Measurements from ENCODE around the gene TMEM86A.

TMEM86A gene

DNA sequence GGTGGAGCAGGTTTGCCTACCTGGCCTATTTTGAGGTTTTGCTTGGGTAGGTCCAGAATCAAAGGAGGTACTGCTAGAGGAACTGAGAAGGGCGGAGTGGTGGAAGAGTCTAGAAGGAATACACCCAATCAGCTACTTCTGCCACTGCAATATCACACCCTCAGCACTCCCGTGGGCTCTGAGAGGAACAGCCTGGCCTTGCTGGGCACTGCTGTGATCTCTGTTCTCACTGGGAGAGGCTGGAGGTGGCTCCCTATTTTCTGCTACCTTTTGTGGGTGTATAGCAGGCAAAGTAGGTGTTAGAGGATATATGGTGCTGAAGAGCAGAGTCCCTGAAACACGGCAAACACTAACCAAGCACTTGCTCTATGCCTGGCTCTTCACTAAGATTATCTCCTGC lies 52.4 kb downstream of the TMEM86A start:
- no peak overlapping the region for H3K27ac ChIP-seq
- TF ChIP-seq, protein P1, sequence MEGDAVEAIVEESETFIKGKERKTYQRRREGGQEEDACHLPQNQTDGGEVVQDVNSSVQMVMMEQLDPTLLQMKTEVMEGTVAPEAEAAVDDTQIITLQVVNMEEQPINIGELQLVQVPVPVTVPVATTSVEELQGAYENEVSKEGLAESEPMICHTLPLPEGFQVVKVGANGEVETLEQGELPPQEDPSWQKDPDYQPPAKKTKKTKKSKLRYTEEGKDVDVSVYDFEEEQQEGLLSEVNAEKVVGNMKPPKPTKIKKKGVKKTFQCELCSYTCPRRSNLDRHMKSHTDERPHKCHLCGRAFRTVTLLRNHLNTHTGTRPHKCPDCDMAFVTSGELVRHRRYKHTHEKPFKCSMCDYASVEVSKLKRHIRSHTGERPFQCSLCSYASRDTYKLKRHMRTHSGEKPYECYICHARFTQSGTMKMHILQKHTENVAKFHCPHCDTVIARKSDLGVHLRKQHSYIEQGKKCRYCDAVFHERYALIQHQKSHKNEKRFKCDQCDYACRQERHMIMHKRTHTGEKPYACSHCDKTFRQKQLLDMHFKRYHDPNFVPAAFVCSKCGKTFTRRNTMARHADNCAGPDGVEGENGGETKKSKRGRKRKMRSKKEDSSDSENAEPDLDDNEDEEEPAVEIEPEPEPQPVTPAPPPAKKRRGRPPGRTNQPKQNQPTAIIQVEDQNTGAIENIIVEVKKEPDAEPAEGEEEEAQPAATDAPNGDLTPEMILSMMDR (conservative IDR thresholded peaks at IDR 0.05), result no peak

DNA sequence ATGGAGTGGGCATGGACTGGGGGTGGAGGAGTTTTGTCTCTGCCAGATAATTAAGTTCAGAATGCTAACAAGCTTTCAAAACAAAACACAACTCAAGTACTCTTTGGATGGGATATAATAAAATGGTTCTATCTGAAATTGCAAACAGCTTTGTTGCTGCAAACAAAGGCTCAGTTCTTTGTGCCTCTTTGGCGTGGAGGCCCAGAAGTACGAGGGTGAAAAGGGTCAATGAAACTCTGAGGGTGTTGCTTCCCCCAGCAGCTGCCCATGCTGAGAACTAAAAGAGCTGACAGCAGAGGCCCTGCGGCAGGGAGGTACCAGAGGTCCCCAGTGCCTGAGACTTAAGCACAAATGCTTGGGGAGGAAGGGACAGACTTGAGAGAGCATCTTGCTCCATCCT lies 53.9 kb downstream of the TMEM86A start:
- TF ChIP-seq, protein P1 (conservative IDR thresholded peaks at IDR 0.05), result no peak
- no peak overlapping the region for H3K27ac ChIP-seq

DNA sequence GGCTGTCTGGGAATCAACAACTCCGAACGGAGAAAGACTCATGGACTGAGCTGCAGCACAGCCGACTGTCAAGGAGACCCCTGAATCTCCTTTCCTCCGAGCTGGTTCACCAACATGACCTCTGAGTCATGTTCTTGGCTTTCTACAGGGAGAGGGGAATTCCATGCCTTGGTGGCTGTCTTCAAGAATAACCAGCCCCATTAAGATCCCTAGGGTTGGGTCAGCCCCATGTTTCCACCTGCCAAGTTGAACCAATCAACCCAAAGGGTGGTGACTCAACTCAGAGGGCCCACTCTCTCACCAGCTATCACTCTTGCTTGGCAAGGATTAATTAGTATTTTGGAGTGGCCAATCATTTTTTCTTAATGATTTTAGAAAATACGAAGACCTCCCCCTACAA lies 55.7 kb downstream of the TMEM86A start:
- H3K27ac ChIP-seq, result no peak overlapping the region
- TF ChIP-seq, protein P1 (conservative IDR thresholded peaks at IDR 0.05), result no peak

Data from VCaP (cell line).